Nephron (organoid): ENCODE data around the gene WNT8B.

Experiments used
- H3K27ac Mint-ChIP-seq, 3 experiments: 2 replicates each; pipeline ENCODE4 v1.8.0; 2020; ENCODE audit warnings: mixed read lengths in 3 of 3, mild to moderate bottlenecking in 2 of 3, moderate library complexity in 1 of 3
- H3K27me3 Mint-ChIP-seq: 2 replicates; pipeline ENCODE4 v1.8.0; 2021; ENCODE audit warnings: low read depth, mild to moderate bottlenecking, moderate library complexity, mixed read lengths
- H3K36me3 Mint-ChIP-seq: 2 replicates; pipeline ENCODE4 v1.8.0; 2020; ENCODE audit warnings: low read depth, mixed read lengths
- H3K4me1 Mint-ChIP-seq: 2 replicates; pipeline ENCODE4 v1.8.0; 2020; ENCODE audit warnings: mixed read lengths
- H3K4me3 Mint-ChIP-seq, 3 experiments: 2 replicates each; pipeline ENCODE4 v1.8.0; 2020; ENCODE audit warnings: mild to moderate bottlenecking in 3 of 3, mixed read lengths in 3 of 3, moderate library complexity in 2 of 3
- H3K9me3 Mint-ChIP-seq: 2 replicates; pipeline ENCODE4 v1.8.0; 2020; ENCODE audit warnings: mixed read lengths
- CTCF ChIP-seq, 3 experiments: fragments of 200-600 bp; sonication (generic); IDR thresholded peaks; one replicate each; pipeline ENCODE4 v1.5.0; 2021; ENCODE audit warnings: antibody characterized with exemption in 3 of 3; ENCODE audit not compliant: unreplicated experiment in 3 of 3

Gene WNT8B

DNA sequence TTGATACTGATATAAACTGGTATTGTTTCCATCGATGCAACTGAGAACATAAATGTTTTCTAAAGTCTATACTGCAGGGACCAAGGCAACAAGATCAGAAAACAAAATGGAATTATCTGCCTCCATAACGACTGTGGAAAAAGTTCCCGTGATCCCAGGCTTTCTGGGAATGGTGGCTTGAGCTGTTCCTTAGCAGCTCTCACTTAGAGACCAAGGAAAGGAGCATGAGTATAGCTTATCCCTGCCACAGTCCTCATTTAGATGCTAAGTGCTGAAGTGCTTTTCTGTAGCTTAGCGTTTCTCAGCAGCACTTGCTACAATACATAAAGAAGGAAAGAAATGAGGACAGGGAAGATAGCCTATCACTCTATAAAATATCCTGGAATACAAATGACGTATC, 5.5 kb downstream of the WNT8B start:
- Mint-ChIP-seq H3K9me3 (no peaks in the 10 kb centered on the region), H3K4me3 (no peak overlapping the region), H3K4me1 (no peaks in the 10 kb centered on the region), H3K27me3 (peaks cover 37% of the 10 kb centered on the region), H3K27ac (no peak overlapping the region), H3K36me3 (no peaks in the 10 kb centered on the region)
- no peak for TF ChIP-seq CTCF (IDR thresholded peaks at IDR 0.05; ENCODE audit: unreplicated experiment in 3 of 3)

DNA sequence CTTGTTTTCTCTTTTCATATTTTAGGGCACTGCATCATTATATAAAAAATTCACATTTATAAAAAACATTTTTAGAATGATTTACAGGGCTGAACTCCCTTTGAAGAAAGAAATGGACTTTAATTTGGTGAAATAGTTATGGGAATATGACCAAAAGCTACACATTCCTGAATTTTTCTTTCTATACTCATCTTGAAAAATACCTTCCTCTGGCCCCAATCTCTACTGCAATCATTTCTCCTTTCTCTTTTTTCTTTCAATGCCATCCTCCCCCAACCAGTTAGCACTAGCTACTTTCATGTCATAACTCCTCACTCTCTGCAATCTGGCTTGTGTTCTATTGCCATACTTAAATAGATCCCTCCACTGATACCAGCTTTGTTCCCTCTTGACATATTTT, 6.2 kb downstream of the WNT8B start:
- Mint-ChIP-seq H3K27ac (no peak overlapping the region), H3K36me3 (no peaks in the 10 kb centered on the region), H3K27me3 (peaks cover 43% of the 10 kb centered on the region), H3K4me3 (no peak overlapping the region), H3K4me1 (no peaks in the 10 kb centered on the region), H3K9me3 (no peaks in the 10 kb centered on the region)
- no peak for TF ChIP-seq CTCF (IDR thresholded peaks at IDR 0.05; ENCODE audit: unreplicated experiment in 3 of 3)

DNA sequence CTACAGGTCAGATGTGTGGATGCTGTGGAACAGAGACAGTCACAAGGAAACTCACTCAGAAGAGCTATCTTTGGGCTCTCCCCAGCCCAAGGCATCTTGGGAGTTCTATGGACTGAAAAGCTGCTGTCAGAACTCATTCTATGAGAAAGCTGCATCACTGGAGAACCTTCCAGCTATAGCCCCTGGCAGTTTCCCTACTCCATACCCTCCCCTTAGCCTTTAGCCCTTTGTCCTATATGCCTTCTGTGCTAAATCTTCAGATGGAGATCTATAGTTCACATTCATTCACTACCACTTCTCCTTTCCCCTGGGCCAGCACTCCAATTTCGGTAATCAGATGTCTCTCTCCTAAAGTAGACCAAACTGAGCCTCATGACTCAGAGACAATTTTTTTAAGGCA, 6.9 kb downstream of the WNT8B start:
- Mint-ChIP-seq H3K27ac (no peak overlapping the region), H3K27me3 (peaks cover 42% of the 10 kb centered on the region), H3K36me3 (no peaks in the 10 kb centered on the region), H3K4me1 (no peaks in the 10 kb centered on the region), H3K4me3 (no peak overlapping the region), H3K9me3 (no peaks in the 10 kb centered on the region)
- TF ChIP-seq CTCF (IDR thresholded peaks at IDR 0.05; ENCODE audit: unreplicated experiment in 3 of 3) = no peak

DNA sequence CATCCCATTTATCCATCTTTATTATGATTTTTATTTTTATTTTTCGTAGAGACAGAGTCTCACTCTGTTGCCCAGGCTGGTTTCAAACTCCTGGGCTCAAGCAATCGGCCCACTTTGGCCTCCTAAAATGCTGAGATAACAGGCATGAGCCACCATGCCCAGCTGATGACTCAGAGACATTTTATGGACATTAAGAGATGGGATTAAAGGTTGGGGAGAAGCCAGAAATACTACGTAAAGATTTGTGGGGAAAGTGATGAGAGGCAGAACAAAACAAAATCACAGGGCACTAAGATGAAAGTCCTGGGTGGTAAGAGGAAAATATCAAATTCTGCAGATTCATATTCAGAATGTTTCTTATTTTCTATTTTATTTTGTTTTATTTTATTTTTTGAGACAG, 7.6 kb downstream of the WNT8B start:
- no peak overlapping the region for H3K4me3 Mint-ChIP-seq
- no peaks in the 10 kb centered on the region for H3K4me1 Mint-ChIP-seq
- no peak overlapping the region for H3K27ac Mint-ChIP-seq
- H3K36me3 Mint-ChIP-seq = no peaks in the 10 kb centered on the region
- peaks cover 37% of the 10 kb centered on the region for H3K27me3 Mint-ChIP-seq
- H3K9me3 Mint-ChIP-seq = no peaks in the 10 kb centered on the region
- TF ChIP-seq CTCF (IDR thresholded peaks at IDR 0.05; ENCODE audit: unreplicated experiment in 3 of 3) = no peak

GRCh38 chr10:100477970-100478369, 15.2 kb downstream of the WNT8B start:
- H3K4me3 Mint-ChIP-seq = no peak overlapping the region
- H3K27ac Mint-ChIP-seq = no peak overlapping the region
- H3K9me3 Mint-ChIP-seq = no peaks in the 10 kb centered on the region
- H3K36me3 Mint-ChIP-seq = no peaks in the 10 kb centered on the region
- no peak for TF ChIP-seq CTCF (IDR thresholded peaks at IDR 0.05; ENCODE audit: unreplicated experiment in 3 of 3)
- peaks cover 54% of the 10 kb centered on the region for H3K27me3 Mint-ChIP-seq
- peaks cover 2% of the 10 kb centered on the region for H3K4me1 Mint-ChIP-seq

- Mint-ChIP-seq H3K36me3 (no peaks in the 10 kb centered on the region), H3K9me3 (no peaks in the 10 kb centered on the region), H3K27me3 (peaks cover 58% of the 10 kb centered on the region), H3K4me3 (no peak overlapping the region), H3K4me1 (peaks cover 12% of the 10 kb centered on the region), H3K27ac (no peak overlapping the region)
- TF ChIP-seq CTCF (IDR thresholded peaks at IDR 0.05; ENCODE audit: unreplicated experiment in 3 of 3) = no peak
Observed at GRCh38 chr10:100479037-100479436, 16.2 kb downstream of the WNT8B start.
